Gastroesophageal sphincter (tissue), 3 donors: ENCODE measurements around the gene CEBPE.

ENCODE experiments used
- CTCF ChIP-seq, 4 experiments: fragments of 200-600 bp in 2 of 4; fragments of 450-650 bp in 2 of 4; sonication (generic) in 1 of 4; IDR thresholded peaks; one replicate each; pipeline ENCODE4 v1.5.1; 2017 to 2019; ENCODE audit warnings: antibody characterized with exemption in 4 of 4, mild to moderate bottlenecking in 2 of 4, moderate library complexity in 2 of 4
- EP300 ChIP-seq: sonication (generic); formaldehyde crosslinking; IDR thresholded peaks from one replicate; pipeline ENCODE4 v1.6.1; 2017; ENCODE audit warnings: antibody characterized with exemption, mild to moderate bottlenecking
- POLR2A ChIP-seq, 2 donors: fragments of 450-650 bp; IDR thresholded peaks; one replicate each; pipeline ENCODE4 v1.6.1; 2017; ENCODE audit warnings: antibody characterized with exemption in 2 of 2, mild to moderate bottlenecking in 2 of 2, moderate library complexity in 1 of 2
- POLR2AphosphoS5 ChIP-seq: sonication (generic); formaldehyde crosslinking; IDR thresholded peaks from one replicate; pipeline ENCODE4 v1.6.1; 2017; ENCODE audit warnings: antibody characterized with exemption

DNA sequence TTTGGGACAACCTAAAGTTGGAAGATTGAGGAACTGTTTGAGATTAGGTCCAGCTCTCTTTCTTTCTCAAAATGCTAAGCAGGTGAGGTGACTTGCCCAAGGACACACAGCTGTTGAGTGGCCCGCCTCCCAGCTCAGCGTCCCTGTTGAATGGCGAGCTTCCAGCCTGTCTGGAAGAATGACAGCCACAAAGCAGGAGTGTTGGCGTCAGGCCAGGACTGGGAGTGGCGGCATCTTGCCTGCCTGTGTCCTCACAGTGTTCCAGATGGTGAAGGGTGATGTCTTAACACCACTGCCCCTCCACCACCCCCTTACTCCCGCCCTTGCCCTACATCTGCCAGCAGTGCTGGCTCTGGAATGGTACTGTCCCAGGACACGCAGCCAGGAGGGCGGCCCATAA lies 4.4 kb upstream of the CEBPE start:
- TF ChIP-seq CTCF (IDR thresholded peaks at IDR 0.05) (no peak), POLR2A (IDR thresholded peaks at IDR 0.05) (no peak), POLR2AphosphoS5 (peak; percentile 22), EP300 (no peak)
